ENCODE data around the gene TFDP1. TPM values are rescaled to one million over a fixed set of nuclear protein-coding genes. Genes with fewer than 3 reads are reported as not detected.
A peak's percentile ranks its signal among the peaks of the same experiment; 100 is the strongest.

The TFDP1 gene
- total RNA-seq, 1 experiment from 2014 or later, result 423 TPM

DNA sequence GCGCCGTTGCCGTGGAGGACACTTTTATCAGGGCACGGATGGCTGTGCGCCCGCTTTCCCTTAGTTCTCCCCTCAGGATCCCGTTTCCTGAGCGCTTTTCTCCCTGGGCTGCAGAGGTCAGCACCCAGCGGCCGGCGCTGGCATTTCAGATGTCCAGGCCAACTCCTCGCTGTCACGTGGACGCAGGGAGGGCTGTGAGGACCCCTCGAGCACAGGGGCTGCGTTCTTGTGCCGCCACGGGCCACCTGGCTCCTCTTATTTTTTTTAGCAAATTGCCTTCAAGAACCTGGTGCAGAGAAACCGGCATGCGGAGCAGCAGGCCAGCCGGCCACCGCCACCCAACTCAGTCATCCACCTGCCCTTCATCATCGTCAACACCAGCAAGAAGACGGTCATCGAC lies 51.2 kb downstream of the TFDP1 start:
- H3K27me3 ChIP-seq (replicated peaks), result no peaks in the 10 kb centered on the region
- H3K4me3 ChIP-seq, result no peak overlapping the region
- H3K9me3 ChIP-seq (replicated peaks), result no peaks in the 10 kb centered on the region
- DNase-seq (ENCODE audit: low read depth in 1 of 2, low spot score in 2 of 2), result no peak
- H3K27ac ChIP-seq, result no peak overlapping the region
- no peaks in the 10 kb centered on the region for H3K4me1 ChIP-seq (replicated peaks)
- peaks cover 100% of the 10 kb centered on the region for H3K36me3 ChIP-seq

DNA sequence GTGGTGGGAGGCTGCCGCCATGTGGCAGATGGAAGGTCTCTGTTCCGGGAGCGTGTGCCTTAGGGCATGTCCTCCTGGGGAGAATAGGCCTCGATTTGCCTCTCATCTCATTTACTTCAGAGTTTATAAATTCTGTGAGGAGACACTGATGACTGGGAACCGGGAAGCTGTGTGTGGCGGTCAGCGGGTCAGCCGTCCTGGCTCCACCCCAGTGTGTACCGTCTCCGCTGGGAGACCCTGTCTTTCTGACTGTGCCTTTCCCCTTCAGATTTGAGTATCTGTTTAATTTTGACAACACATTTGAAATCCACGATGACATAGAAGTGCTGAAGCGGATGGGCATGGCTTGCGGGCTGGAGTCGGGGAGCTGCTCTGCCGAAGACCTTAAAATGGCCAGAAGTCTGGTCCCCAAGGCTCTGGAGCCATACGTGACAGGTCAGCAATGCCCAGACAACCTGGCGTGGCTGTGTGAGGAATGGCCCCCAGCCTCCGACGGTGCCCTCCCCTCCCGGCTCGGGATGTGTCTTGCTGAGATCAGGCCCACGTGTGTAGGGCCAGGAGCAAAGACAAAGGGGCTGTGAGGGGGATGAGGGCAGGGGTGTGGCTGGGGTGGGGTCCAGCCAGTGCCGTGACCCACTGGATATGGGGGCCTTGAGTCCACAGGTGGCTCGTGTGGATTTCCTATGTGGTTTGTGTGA lies 51.9 kb downstream of the TFDP1 start:
- H3K9me3 ChIP-seq (replicated peaks), result no peaks in the 10 kb centered on the region
- DNase-seq (ENCODE audit: low read depth in 1 of 2, low spot score in 2 of 2), result peak in 1 of 2 experiments; percentile 59
- H3K27me3 ChIP-seq (replicated peaks), result no peaks in the 10 kb centered on the region
- peaks cover 99% of the 10 kb centered on the region for H3K36me3 ChIP-seq
- no peak overlapping the region for H3K27ac ChIP-seq
- no peak overlapping the region for H3K4me3 ChIP-seq
- H3K4me1 ChIP-seq (replicated peaks), result no peaks in the 10 kb centered on the region

DNA sequence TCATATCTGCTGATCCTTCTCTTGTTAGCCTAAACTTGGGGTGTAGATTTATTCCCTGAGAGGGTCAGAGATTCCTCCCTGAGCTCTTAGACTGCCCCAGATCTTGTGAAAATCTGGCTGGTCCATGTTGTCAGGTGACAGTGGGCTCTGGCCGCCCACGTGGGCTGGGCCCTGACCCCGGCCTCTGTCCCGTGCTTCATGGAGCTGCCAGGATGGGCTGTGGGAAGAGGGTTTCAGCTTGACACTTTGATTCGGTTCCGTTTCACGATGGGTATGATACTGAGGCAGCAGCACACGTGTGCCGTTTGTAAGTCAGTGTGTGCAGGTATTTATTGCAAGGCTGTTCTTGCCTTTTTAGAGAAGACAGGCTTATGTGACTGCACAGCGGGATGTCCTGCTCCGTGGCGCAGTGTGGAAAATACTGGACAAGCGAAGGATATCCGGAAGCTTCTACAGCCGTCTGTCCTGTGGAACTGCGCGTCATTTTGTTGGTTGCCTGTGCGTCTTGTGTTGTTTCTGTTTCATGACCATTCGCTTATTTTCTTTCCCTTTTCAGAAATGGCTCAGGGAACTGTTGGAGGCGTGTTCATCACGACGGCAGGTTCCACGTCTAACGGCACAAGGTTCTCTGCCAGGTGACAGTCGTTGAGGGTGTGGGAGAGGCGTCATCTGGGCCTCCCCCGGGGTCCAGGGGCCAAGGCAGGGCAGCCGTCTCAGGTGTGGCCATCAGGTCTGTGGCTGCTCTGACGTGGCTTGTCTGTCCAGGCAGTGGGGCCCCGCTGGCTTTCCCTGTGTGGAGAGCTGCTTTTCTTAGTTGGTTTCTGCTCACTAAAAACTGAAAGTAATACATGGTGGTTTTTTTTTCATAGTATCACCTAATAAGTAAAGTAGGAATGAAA lies 53.0 kb downstream of the TFDP1 start:
- peak in 1 of 2 experiments; percentile 58 for DNase-seq (ENCODE audit: low read depth in 1 of 2, low spot score in 2 of 2)
- Histone ChIP-seq H3K4me3 (no peak overlapping the region), H3K27ac (no peak overlapping the region), H3K9me3 (replicated peaks) (no peaks in the 10 kb centered on the region), H3K27me3 (replicated peaks) (no peaks in the 10 kb centered on the region), H3K4me1 (replicated peaks) (no peaks in the 10 kb centered on the region), H3K36me3 (peaks cover 99% of the 10 kb centered on the region)

DNA sequence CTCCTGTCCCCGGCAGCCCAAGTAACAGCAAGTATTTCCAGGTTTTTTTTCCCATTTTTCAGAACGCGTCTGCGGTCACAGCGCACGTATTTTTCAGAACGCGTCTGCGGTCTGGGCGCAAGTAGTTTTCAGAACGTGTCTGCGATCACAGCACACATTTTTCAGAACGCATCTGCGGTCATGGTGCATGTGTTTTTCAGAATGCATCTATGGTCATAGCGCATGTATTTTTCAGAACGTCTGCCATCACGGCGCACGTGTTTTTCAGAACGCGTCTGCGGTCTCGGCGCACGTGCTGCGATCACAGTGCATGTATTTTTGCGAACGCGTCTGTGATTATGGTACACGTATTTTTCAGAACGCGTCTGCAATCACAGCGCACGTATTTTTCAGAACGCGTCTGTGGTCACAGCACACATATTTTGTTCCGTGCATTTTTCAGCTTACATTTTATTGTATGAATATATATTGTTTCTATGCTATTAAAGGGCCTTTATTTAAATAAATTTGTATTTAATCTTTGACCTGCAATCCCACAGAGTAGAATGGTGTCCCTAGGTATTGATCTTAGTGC lies 53.7 kb downstream of the TFDP1 start:
- H3K9me3 ChIP-seq (replicated peaks), result no peaks in the 10 kb centered on the region
- H3K36me3 ChIP-seq, result peaks cover 97% of the 10 kb centered on the region
- no peak overlapping the region for H3K4me3 ChIP-seq
- peak in 1 of 2 experiments; percentile 47 for DNase-seq (ENCODE audit: low read depth in 1 of 2, low spot score in 2 of 2)
- H3K27ac ChIP-seq, result no peak overlapping the region
- H3K4me1 ChIP-seq (replicated peaks), result no peaks in the 10 kb centered on the region
- H3K27me3 ChIP-seq (replicated peaks), result no peaks in the 10 kb centered on the region

DNA sequence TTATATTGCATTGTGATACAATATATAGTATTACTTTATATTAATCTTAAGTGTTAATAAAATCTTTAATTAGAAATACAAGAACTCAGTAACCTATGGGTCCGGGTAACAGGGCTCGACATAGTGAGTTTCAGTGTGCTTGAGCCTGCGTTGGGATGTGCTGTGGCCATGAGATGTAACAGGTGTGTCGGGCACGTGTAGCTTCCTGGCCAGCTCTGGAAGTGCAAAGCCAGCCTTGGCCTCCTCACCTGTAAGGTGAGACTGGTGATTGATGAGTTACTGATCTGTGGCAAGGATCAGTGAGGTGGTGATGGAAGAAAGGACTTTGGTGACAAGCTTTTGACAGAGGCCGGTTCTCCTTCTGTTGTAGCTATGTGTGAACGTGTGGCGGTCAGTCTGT lies 54.3 kb downstream of the TFDP1 start:
- Histone ChIP-seq H3K36me3 (peaks cover 97% of the 10 kb centered on the region), H3K4me1 (replicated peaks) (no peaks in the 10 kb centered on the region), H3K27ac (no peak overlapping the region), H3K9me3 (replicated peaks) (no peaks in the 10 kb centered on the region), H3K4me3 (no peak overlapping the region), H3K27me3 (replicated peaks) (no peaks in the 10 kb centered on the region)
- peak in 1 of 2 experiments; percentile 48 for DNase-seq (ENCODE audit: low read depth in 1 of 2, low spot score in 2 of 2)

DNA sequence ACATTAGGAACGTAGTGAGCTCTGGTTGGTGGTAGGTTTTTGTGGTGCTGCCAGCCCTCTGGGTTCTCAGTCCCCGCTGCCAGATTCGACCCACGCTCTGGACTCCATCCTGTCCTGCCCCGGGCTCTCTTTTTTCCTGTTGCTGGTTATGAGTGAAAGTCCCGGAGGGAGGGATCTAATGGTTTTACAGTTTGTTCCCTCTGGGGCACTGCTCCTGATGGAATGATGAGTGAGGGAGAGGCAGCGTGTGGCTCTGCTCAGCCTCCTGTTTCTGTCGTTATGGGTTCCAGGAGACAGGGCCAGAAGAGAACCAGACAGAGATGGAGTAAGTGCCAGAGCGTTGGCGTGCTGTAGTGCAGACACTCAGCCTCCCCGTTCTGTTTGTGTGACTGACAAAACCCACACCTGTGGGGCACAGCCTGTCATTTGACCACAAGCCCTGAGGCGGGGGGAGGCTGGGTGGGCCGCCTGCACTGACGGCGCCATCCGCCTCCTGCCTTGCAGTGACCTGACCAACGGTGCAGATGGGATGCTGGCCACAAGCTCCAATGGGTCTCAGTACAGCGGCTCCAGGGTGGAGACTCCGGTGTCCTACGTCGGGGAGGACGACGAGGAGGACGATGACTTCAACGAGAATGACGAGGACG lies 55.2 kb downstream of the TFDP1 start:
- Histone ChIP-seq H3K27me3 (replicated peaks) (no peaks in the 10 kb centered on the region), H3K4me1 (replicated peaks) (no peaks in the 10 kb centered on the region), H3K27ac (no peak overlapping the region)

DNA sequence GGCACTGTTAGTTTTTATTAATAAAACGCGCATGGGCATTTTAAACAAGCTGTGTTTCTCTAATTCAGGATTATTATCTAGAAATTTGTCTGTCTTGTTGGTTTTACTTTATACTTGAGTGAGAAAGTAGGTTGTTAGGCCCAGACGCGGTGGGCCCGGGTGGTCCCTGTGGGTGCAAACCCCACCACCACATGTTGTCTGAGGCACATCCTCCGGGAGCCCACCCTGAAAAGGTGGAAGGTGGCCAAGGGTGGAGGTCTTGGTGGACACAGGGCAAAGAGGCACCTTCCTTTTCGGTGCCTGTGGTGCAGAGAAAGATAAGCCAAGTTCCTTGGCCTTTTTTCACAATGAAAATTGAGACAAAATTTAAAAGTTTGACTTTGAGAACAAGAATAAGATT lies 56.9 kb downstream of the TFDP1 start:
- no peak overlapping the region for H3K4me3 ChIP-seq
- H3K4me1 ChIP-seq (replicated peaks), result no peaks in the 10 kb centered on the region
- H3K36me3 ChIP-seq, result peaks cover 79% of the 10 kb centered on the region
- no peaks in the 10 kb centered on the region for H3K9me3 ChIP-seq (replicated peaks)
- DNase-seq (ENCODE audit: low read depth in 1 of 2, low spot score in 2 of 2), result peak in 1 of 2 experiments; percentile 54
- H3K27me3 ChIP-seq (replicated peaks), result no peaks in the 10 kb centered on the region
- no peak overlapping the region for H3K27ac ChIP-seq

More for the DNA sequence above, 55.2 kb downstream of the TFDP1 start:
- DNase-seq (ENCODE audit: low read depth in 1 of 2, low spot score in 2 of 2), result peak in 1 of 2 experiments; percentile 57
- Histone ChIP-seq H3K36me3 (peaks cover 93% of the 10 kb centered on the region), H3K9me3 (replicated peaks) (no peaks in the 10 kb centered on the region), H3K4me3 (no peak overlapping the region)

DNA sequence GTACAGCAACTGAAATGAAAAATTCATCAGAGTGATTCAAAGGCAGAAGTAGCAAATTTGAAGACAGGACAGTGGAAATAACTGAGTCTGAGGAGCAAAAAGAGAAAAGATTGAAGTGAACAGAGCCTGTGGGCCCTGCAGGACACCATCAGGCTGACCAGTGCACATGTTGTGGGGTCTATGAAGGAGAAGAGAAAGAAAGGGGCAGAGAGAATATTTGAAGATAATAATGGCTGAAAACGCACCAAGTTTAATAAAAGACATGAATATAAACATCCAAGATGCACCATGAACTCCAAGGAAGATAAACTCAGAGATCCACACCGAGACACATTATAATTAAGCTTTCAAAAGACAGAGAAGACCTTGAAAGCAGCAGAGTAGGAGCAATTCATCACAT lies 58.0 kb downstream of the TFDP1 start:
- Histone ChIP-seq H3K9me3 (replicated peaks) (no peaks in the 10 kb centered on the region), H3K4me3 (no peak overlapping the region), H3K4me1 (replicated peaks) (peaks cover 7% of the 10 kb centered on the region), H3K36me3 (peaks cover 67% of the 10 kb centered on the region), H3K27me3 (replicated peaks) (no peaks in the 10 kb centered on the region), H3K27ac (no peak overlapping the region)
- DNase-seq (ENCODE audit: low read depth in 1 of 2, low spot score in 2 of 2), result peak in 1 of 2 experiments; percentile 33

DNA sequence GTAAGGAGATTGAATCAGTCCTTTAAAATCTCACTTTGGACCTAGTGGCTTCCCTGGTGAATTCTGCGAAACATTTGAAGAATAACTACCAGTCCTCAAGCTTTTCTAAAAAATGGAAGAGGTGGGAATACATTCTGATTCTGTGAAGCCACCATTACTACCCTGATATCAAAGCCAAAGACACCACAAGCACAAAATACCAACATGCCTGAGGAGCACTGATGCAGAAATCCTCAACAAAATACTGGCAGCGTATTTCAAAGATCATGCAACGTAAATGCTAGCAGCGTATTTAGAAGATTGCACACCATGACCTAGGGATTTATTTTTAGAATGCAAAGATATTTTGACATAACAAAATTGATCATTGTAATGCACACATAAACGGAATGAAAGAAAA lies 59.0 kb downstream of the TFDP1 start:
- Histone ChIP-seq H3K4me1 (replicated peaks) (peaks cover 7% of the 10 kb centered on the region), H3K27ac (no peak overlapping the region), H3K27me3 (replicated peaks) (no peaks in the 10 kb centered on the region), H3K9me3 (replicated peaks) (no peaks in the 10 kb centered on the region), H3K36me3 (peaks cover 61% of the 10 kb centered on the region), H3K4me3 (no peak overlapping the region)
- DNase-seq (ENCODE audit: low read depth in 1 of 2, low spot score in 2 of 2), result peak in 1 of 2 experiments; percentile 8

DNA sequence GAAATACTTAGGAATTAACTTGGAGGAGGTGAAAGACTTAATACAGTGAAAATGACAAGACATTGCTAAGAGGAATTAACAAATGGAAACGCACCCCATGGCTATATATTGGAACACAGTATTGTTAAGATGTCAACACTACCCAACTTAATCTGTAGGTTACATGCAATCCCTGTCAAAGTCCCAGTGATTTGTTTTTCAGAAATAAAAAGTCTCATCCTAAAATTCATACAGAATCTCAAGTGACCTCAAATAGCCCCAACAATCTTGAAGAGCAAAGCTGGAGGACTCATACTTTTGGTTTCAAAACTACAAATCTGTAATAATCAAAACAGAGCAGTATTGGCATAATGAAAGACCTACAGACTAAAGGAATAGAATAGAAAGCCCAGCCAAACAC lies 60.2 kb downstream of the TFDP1 start:
- no peak for DNase-seq (ENCODE audit: low read depth in 1 of 2, low spot score in 2 of 2)
- Histone ChIP-seq H3K27ac (no peak overlapping the region), H3K4me3 (no peak overlapping the region), H3K36me3 (peaks cover 49% of the 10 kb centered on the region), H3K9me3 (replicated peaks) (no peaks in the 10 kb centered on the region), H3K4me1 (replicated peaks) (peaks cover 7% of the 10 kb centered on the region), H3K27me3 (replicated peaks) (no peaks in the 10 kb centered on the region)

DNA sequence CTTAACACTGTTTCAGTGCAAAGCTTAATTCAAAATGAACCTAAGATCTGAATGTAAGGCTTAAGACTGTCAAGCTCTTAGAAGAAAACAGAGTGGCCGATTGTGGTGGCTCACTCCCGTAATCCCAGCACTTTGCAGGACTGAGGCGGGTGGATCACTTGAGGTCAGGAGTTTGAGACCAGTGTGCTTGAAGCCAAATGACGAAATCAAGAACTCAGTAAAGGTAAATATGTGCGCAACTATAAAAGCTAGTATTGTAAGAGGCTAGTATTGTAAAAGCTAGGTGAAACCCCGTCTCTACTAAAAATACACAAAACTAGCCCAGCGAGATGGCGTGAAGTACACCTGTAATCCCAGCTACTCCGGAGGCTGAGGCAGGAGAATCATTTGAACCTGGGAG lies 60.8 kb downstream of the TFDP1 start:
- Histone ChIP-seq H3K4me1 (replicated peaks) (peaks cover 7% of the 10 kb centered on the region), H3K36me3 (peaks cover 43% of the 10 kb centered on the region), H3K27ac (no peak overlapping the region), H3K27me3 (replicated peaks) (no peaks in the 10 kb centered on the region), H3K4me3 (no peak overlapping the region), H3K9me3 (replicated peaks) (no peaks in the 10 kb centered on the region)
- DNase-seq (ENCODE audit: low read depth in 1 of 2, low spot score in 2 of 2), result peak in 1 of 2 experiments; percentile 43

DNA sequence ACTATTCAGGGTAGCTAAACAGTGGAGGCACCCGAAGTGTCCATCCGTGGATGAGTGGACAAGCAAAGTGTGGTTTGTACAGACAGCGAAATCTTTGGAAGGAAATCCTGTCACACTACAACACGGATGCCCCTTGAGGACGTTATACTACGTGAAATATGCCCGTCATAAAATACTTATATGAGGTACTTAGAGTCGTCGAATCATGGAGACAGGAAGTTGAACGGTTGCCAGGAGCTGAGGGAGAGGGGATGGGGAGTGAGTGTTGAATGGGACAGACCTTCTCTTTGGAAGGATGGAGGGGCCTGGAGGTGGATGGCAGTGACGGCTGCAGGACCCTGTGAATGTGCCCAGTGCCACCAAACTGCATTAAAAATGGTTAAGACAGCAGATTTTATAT lies 61.8 kb downstream of the TFDP1 start:
- peaks cover 7% of the 10 kb centered on the region for H3K4me1 ChIP-seq (replicated peaks)
- no peaks in the 10 kb centered on the region for H3K27me3 ChIP-seq (replicated peaks)
- H3K4me3 ChIP-seq, result no peak overlapping the region
- no peaks in the 10 kb centered on the region for H3K9me3 ChIP-seq (replicated peaks)
- peaks cover 34% of the 10 kb centered on the region for H3K36me3 ChIP-seq
- DNase-seq (ENCODE audit: low read depth in 1 of 2, low spot score in 2 of 2), result peak in 1 of 2 experiments; percentile 57
- no peak overlapping the region for H3K27ac ChIP-seq

DNA sequence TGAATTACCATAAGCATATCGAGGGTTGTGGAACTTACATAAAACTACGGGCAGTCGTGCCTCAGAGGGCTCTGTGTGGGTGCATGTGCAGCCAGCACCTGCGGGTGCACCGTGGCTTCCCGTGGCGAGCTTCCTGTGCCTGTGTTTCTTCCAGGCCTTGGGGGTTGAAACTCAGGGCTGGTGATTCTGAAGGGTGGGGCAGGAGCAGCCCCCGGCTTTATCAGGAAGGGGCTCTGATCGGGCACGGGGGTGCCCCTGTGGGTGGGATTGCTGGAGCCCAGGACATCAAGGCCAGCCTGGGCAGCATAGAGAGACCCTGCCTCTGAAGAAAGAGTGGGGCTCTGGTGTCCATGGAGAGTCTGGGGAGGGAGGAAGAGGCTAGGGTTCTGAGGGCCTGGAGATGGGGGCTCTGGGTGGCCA lies 62.4 kb downstream of the TFDP1 start:
- H3K9me3 ChIP-seq (replicated peaks), result no peaks in the 10 kb centered on the region
- H3K4me1 ChIP-seq (replicated peaks), result peaks cover 7% of the 10 kb centered on the region
- no peak overlapping the region for H3K27ac ChIP-seq
- H3K4me3 ChIP-seq, result no peak overlapping the region
- H3K36me3 ChIP-seq, result peaks cover 29% of the 10 kb centered on the region
- no peaks in the 10 kb centered on the region for H3K27me3 ChIP-seq (replicated peaks)
- DNase-seq (ENCODE audit: low read depth in 1 of 2, low spot score in 2 of 2), result peak in 1 of 2 experiments; percentile 58
